Effector memory CD4-positive, alpha-beta T cell (primary cell): ENCODE data around the gene DSCAML1.

Experiments
- DNase-seq, 3 donors: peaks; one replicate each; pipeline ENCODE4 v3.0.0-alpha.2; 2020
- H3K27ac ChIP-seq: 2 replicates; pipeline ENCODE4 v1.7.0; 2013; ENCODE audit warnings: mild to moderate bottlenecking, low read length, moderate library complexity; ENCODE audit not compliant: insufficient read depth, poor library complexity, severe bottlenecking
- H3K27me3 ChIP-seq: replicated peaks from 2 replicates; pipeline ENCODE4 v1.7.0; 2013; ENCODE audit warnings: mild to moderate bottlenecking, low read length; ENCODE audit not compliant: insufficient read depth, control insufficient read depth, poor library complexity, severe bottlenecking
- H3K36me3 ChIP-seq: 2 replicates; pipeline ENCODE4 v1.7.0; 2013; ENCODE audit warnings: mild to moderate bottlenecking, low read length, moderate library complexity; ENCODE audit not compliant: control insufficient read depth, insufficient read depth
- H3K4me1 ChIP-seq: 2 replicates; pipeline ENCODE4 v1.7.0; 2013; ENCODE audit warnings: low read length, mild to moderate bottlenecking; ENCODE audit not compliant: control insufficient read depth, insufficient read depth, poor library complexity, severe bottlenecking
- H3K4me3 ChIP-seq: 2 replicates; pipeline ENCODE4 v1.7.0; 2013; ENCODE audit warnings: low read length, low read depth, mild to moderate bottlenecking; ENCODE audit not compliant: insufficient read depth, poor library complexity, severe bottlenecking
- H3K9me3 ChIP-seq: 2 replicates; pipeline ENCODE4 v1.7.0; 2013; ENCODE audit warnings: mild to moderate bottlenecking, low read length, moderate library complexity; ENCODE audit not compliant: control insufficient read depth

The DSCAML1 gene

GRCh38 chr11:117702946-117703598 is 93.9 kb downstream of the DSCAML1 start:
- H3K4me3 ChIP-seq, result no peak overlapping the region
- no peak for DNase-seq
- H3K27me3 ChIP-seq, result no peaks in the 10 kb centered on the region
- no peak overlapping the region for H3K27ac ChIP-seq
- H3K36me3 ChIP-seq, result no peaks in the 10 kb centered on the region
- no peaks in the 10 kb centered on the region for H3K9me3 ChIP-seq
- no peaks in the 10 kb centered on the region for H3K4me1 ChIP-seq

DNA sequence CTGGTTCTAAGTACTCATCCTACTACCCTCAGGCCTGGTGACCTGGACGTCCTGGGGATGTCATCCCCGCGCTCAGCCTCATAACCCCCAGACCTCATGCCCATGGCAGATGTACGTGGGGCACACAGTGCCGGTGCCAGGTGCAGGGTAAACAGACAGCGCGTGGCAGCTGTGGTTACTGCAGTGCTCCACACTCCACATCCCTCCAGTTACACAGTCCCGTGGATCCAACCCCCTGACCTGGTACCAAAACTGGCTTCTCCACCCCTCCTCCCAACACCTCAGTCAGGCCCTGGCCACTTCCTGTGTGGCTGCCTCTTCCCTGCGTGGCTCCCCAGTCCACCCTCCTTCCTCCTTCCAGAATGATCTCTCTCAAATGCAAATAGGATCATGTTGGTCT is 95.2 kb downstream of the DSCAML1 start:
- Histone ChIP-seq H3K27me3 (no peaks in the 10 kb centered on the region), H3K27ac (no peak overlapping the region), H3K9me3 (no peaks in the 10 kb centered on the region), H3K4me1 (no peaks in the 10 kb centered on the region), H3K36me3 (no peaks in the 10 kb centered on the region), H3K4me3 (no peak overlapping the region)
- no peak for DNase-seq

DNA sequence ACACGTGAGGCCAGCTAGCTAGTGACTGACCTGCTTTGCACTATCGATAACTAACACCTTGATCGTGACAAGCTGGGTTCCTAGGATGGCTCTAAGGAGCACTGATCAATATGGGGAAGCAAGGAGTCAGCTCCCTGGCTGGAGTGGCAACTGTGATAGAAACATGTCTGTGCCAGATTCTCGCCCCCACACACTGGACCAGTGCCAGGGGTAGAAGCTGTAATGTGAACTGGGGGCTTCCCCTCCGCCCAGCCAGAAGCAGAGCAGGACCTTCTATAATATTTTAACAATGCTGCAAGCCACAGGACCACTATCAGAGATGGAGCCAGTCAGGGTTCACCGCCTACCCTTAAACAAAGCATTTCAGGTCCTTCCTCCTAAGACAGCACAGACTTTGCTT is 96.5 kb downstream of the DSCAML1 start:
- no peaks in the 10 kb centered on the region for H3K4me1 ChIP-seq
- no peak for DNase-seq
- H3K27me3 ChIP-seq, result no peaks in the 10 kb centered on the region
- no peaks in the 10 kb centered on the region for H3K36me3 ChIP-seq
- no peak overlapping the region for H3K27ac ChIP-seq
- H3K4me3 ChIP-seq, result no peak overlapping the region
- H3K9me3 ChIP-seq, result no peaks in the 10 kb centered on the region

- H3K36me3 ChIP-seq, result no peaks in the 10 kb centered on the region
- no peaks in the 10 kb centered on the region for H3K9me3 ChIP-seq
- no peak for DNase-seq
- H3K4me3 ChIP-seq, result no peak overlapping the region
- H3K27me3 ChIP-seq, result peaks cover 4% of the 10 kb centered on the region
- no peaks in the 10 kb centered on the region for H3K4me1 ChIP-seq
- H3K27ac ChIP-seq, result no peak overlapping the region
Measured at GRCh38 chr11:117697319-117697718, 99.7 kb downstream of the DSCAML1 start.

- no peaks in the 10 kb centered on the region for H3K9me3 ChIP-seq
- no peaks in the 10 kb centered on the region for H3K36me3 ChIP-seq
Measured at GRCh38 chr11:117696540-117696939, 100.5 kb downstream of the DSCAML1 start.

DNA sequence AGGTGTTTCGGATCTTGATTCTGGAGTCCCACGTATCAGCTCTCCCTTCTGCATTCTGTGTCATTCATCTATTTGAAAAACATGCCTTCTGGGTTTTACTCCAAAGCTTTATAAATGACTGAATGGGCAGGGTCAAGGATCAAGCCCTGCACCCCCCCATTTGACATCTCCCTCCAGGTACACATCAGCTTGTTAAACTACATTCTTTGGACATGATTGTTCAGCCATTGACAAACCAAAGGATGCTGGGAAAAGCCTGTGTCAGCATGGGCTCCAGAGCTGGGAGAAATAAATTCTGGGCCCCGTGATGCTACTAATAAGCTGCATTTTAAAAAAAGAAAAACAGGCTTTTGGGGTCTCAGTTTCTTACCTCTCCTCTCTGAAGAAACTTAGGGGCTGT is 103.7 kb downstream of the DSCAML1 start:
- Histone ChIP-seq H3K9me3 (no peaks in the 10 kb centered on the region), H3K4me1 (no peaks in the 10 kb centered on the region), H3K36me3 (no peaks in the 10 kb centered on the region), H3K27me3 (peaks cover 4% of the 10 kb centered on the region), H3K4me3 (no peak overlapping the region), H3K27ac (no peak overlapping the region)
- DNase-seq, result no peak

More at GRCh38 chr11:117696540-117696939, 100.5 kb downstream of the DSCAML1 start:
- Histone ChIP-seq H3K4me1 (no peaks in the 10 kb centered on the region), H3K4me3 (no peak overlapping the region), H3K27me3 (peaks cover 4% of the 10 kb centered on the region), H3K27ac (no peak overlapping the region)
- DNase-seq, result no peak

DNA sequence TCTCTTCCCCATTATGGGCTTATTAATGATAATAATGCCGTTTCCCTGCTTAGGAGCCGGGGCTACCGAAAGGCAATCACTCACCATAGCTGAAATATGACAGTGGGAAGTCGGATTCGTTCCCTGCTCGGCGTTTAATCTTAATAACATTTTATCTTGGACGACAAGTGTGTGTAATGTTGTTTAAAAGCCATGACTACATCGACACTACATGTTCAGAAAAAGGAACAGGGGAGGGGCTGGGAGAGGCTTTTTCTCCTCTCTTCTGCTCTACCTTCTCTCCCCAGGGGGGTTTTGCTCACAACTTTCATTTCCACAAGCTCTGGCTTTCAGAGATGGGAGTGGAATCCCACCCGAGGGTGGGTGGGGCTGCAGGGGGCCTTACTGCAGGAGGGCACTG is 105.5 kb downstream of the DSCAML1 start:
- H3K27ac ChIP-seq, result no peak overlapping the region
- H3K27me3 ChIP-seq, result peaks cover 4% of the 10 kb centered on the region
- no peaks in the 10 kb centered on the region for H3K36me3 ChIP-seq
- H3K9me3 ChIP-seq, result no peaks in the 10 kb centered on the region
- H3K4me3 ChIP-seq, result no peak overlapping the region
- DNase-seq, result no peak
- H3K4me1 ChIP-seq, result no peaks in the 10 kb centered on the region

DNA sequence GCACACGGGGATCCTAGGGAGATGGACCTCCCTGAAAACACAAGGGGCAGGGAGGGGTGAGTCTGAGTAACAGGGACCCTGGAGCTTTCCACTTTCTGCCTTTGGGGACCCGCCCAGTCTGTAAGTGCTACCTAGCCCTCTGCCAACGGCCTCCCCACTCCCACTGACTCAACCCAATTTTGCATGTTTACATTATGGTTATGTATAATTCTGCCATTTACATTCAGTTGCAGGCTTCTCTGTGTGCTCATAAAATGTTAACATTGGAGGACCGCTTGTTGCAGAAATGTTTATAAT is 105.8 kb downstream of the DSCAML1 start:
- Histone ChIP-seq H3K4me3 (no peak overlapping the region), H3K27me3 (peaks cover 4% of the 10 kb centered on the region), H3K27ac (no peak overlapping the region), H3K36me3 (no peaks in the 10 kb centered on the region), H3K4me1 (no peaks in the 10 kb centered on the region), H3K9me3 (no peaks in the 10 kb centered on the region)
- DNase-seq, result no peak

DNA sequence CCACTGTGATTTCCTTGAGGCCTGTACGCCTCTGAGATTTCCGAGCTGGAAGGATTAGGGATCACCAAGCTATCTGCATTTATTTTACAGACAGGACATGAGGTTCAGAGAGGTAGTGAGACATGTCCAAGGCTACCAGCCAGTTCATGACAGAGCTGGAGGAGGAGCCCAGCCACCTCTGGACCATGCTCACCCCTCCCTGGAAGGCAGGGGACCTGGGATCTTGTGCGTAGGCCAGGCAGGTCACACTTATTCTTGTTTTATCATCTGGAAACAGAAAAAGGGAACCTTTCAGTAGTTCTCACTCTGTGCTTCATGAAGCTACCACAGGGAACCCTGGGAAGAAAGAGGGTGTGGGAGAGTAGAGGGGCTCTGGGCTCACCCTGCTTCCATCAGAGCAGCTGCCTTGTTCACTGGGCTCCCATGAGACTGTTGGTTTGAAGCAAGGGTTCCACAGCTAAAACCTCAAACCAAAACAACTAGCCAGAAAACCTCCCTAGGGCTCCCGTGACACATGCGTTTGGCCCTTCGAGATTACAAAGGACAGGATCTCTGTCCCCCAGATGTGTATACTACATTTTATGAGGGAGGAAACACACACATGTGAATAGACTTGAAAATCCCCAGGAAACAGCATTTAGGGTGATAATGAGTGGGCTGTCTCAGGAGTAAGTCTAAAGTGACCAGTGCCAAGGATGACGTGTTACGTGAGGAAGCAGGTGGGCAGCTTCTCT is 106.4 kb downstream of the DSCAML1 start:
- Histone ChIP-seq H3K4me3 (no peak overlapping the region), H3K4me1 (no peaks in the 10 kb centered on the region), H3K27me3 (peaks cover 4% of the 10 kb centered on the region), H3K27ac (no peak overlapping the region), H3K9me3 (no peaks in the 10 kb centered on the region), H3K36me3 (no peaks in the 10 kb centered on the region)
- DNase-seq, result no peak

- no peak overlapping the region for H3K4me3 ChIP-seq
- no peak for DNase-seq
- H3K27me3 ChIP-seq, result no peaks in the 10 kb centered on the region
- no peaks in the 10 kb centered on the region for H3K9me3 ChIP-seq
- H3K36me3 ChIP-seq, result no peaks in the 10 kb centered on the region
- H3K4me1 ChIP-seq, result no peaks in the 10 kb centered on the region
- no peak overlapping the region for H3K27ac ChIP-seq
Measured at GRCh38 chr11:117688255-117688797, 108.7 kb downstream of the DSCAML1 start.
